T-helper 1 cell treated with Interleukin-12 subunit alpha and Interleukin-12 subunit beta and Interleukin-4 antibody, amounts not matched to agents 30 ng/mL and 1 ng/mL, for 36 hours (primary cell): Measurements from ENCODE around the gene ERICH6B. TPM values are rescaled to one million over a fixed set of nuclear protein-coding genes. Genes with fewer than 3 reads are reported as not detected.

Source experiments
- intact Hi-C: fragments of 100-400 bp; cut with micrococcal nuclease; formaldehyde crosslinking; loops from one replicate; pipeline ENCODE4 v1.15.1; 2024
- total RNA-seq: library from RNA; stranded (reverse); gene quantifications from 2 replicates; pipeline ENCODE4 v1.2.3, GENCODE V29; 2022

ERICH6B gene
- total RNA-seq, 1 donor from 2014 or later: not detected

DNA sequence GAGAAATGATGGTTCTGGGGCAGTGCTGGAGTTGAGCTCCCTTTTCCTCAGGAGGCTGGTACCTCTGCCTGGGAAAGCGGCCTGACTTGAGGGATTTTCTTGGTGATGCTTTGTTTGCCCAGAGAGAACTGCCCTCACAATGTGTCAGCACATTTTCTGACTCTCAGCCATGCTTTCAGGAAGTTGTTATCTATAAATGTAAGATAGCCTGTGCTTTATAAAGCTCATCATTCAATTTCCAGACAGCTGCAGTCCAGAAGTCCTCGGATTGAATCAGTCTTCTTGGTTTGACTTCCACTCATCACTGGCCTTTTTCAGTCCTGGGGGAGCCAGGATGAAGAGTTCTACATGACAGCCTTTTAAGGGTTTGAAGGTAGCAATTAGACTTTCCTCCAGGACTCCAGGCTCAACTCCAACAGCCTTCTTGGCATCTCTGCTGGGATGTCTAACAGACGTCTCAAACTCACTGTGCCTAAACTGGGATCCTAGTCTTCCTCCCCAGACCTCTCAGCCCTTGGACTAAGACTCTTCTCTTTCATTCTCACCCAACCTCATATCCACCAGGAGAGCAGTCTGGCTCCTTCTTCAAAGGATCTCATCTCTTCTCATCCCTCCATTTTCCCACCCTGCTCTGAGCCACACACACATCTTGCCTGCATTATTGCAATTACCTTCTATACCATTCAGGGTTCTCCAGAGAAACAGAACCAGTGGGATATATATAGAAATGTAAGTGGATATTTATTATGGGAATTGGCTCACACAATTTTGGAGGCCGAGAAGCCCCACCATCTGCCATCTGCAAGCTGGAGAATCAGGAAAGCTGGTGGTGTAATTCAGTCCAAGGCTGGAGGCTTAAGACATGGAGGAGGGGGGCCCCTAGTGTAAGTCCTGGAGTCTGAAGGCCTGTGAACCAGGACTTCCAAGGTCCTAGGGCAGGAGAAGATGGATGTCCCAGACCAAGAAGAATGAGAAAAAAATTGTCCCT is 13.1 kb downstream of the ERICH6B start:
- intact Hi-C loops: no loop called here

DNA sequence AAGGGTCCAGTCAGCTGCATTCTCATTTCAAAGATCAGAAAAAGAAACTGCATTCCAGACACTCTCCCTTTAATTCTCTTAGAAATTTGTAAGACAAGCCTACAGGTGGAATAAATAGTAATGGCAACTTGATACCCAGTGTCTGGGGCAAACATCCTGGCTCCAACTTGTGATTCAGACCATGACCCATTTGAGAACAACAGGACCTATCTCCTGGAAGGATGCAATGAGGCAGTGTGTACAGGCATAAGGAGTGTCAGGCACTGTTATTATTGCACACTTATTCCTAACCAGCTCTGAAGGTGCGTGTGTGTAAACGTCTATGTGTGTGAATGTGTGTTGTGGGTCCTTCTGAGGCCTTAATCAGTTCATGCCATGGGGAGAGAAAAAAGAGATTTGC is 13.9 kb downstream of the ERICH6B start:
- intact Hi-C loops: no loop called here

DNA sequence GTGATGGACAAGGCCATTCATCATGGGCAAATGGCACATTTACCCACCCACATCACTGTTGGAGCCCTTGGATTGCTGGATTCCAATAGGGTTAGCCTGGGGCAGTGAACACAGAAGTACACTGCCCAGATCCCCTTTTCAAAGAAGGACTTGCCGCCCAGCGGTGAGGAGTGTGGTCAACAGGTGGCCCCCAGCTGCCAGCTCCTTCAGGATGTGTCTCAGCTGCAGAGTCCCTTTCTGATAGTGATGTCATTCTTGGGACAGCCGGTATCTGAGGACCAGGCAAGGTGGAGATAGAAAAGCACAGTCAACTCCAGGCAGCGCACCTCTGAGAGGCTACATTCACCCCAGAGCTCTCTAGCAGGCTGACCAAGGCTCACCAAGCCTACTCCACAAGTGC is 16.9 kb downstream of the ERICH6B start:
- intact Hi-C loops: no loop called here

DNA sequence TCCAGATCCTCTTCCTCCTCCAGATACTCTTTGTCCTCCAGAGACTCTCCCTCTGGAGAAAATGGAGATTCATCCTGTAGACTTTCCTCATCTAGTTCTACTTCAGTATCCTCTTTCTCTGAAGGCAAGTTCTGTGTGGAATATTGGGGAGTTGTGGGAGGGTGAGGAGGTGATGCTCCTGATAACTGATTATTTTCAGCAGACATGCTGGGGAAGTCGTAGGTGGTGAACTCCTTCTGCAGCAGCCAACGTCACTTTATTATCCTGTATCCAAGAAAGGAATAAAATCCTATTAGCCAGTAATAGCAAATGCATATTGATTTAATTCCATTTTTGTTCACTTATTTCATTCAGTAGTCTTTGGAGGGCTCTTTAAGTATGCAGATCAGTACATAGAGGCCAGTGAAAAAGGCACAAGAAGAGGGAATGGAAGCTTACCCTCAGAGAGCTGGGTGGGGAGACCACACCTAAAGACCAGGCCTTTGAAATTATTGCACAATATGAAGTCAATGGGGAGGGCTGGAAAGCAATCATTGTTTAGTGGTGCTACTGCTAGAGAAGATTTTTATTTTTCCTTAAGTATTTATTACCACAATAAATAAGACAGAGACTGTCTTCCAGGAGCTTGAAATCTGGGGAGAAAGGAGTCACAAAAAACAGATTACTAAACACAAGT is 18.6 kb downstream of the ERICH6B start:
- intact Hi-C loops: no loop called here

DNA sequence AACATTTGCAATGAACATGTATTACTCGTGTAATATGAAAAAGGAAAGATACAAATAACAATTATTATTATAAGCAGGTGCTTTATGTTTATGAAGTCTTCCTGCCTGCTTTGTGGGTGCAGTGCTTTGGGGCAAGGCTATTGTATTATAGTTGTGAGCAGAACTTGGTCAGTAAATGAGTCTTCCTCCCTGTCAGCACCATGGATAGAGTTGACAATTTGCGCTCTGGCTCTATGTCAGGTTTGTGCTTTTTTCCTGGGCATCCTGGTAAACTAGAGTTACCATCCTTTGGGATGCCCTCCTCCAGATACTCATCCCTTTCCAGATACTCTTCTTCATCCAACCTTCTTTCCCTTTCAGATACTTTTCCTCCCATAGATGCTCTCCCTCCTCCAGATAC is 19.6 kb downstream of the ERICH6B start:
- intact Hi-C loops: no loop called here

DNA sequence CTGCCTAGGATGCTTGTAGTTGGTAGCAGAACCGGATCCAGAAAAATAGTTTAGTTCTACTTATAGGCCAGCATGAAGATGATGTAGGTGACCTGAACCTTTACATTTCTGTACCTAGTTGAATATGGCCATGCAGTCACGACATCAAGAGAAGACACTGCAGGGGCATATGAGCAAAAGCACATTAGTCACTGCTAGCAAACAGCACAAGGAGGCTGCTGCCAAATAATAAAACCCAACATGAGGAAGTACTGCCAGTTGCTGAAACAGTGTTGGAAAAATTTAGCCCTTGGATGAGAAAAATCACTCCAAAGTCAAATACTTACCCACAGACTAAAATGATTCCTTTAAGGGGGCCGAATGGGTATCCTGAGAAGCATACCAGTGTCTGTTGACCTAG is 20.8 kb downstream of the ERICH6B start:
- intact Hi-C loops: no loop called here

DNA sequence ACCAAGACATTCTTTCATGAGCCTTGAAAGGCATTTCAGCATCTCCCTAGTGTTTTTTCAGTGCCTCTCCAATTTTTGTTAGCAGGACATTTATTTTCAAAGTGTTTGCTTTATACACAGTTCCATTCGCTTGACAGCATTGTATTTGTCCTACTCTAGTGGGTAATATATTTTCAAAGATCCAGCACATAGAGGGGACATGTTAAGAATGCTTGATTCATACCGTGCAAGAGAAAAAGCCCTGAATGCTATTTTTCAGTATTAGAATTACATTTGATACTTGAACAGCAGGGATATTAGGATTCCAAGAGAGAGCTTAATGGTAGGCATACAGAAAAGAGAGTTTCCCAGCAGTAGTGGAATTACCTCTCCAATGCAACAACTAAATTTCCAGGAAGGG is 21.3 kb downstream of the ERICH6B start:
- intact Hi-C loops: no loop called here

DNA sequence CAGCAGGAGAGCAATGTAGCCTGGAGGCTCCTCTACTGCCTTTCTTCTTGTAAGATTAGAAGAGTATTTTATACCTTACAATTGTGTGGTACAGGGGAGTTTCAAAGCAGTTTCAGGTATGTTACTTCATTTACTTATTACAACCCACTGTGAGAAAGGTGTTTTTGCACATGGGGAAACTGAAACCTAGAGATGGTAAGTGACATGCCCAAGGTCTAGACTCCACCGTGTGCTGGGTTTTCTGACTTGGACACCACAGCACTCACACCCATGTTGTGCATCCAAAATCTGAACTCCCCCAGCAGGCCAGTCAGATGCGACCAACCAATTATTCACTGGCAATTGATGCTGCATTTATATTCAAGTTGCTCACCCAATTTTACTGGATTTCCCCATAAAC is 22.8 kb downstream of the ERICH6B start:
- intact Hi-C loops: no loop called here

DNA sequence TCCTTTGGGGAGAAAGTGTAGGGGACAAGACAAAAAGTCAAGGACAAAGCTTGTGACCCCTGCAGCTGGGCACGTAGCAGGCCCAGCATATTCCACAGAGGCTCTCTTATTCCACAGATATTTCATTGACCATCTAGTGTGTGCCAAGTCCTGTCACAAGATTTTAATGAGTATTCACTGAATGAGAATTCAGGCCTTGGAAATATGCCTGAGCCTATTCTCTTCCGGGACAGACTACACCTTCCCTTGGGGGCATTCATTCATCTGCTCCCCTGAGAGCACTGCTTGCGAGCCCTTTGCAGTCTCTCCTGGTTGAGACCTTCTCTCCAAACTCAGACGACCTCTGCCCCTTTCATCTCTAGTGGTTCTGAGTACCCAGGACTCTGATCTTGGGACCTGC is 25.5 kb downstream of the ERICH6B start:
- intact Hi-C loops: no loop called here

DNA sequence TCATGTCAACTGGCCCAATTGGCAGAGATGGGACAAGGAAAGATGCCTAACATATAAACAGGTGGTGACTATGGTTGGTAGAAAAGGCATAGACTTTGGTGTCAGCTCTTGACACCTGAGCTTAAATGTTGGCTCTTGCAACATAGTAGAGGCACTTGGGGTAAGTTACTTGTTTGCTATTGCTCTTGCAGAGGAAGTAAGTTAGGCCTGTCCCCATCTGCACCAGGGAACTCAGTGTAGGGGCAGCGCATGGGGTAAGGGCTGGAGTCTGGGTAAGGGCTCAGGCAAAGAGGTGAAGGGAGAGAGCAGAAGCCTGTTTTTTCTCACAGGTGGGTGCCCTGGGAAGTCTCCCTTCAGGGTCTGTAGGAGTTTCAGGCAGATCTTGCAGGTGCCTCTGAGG is 27.6 kb downstream of the ERICH6B start:
- intact Hi-C loops: no loop called here

DNA sequence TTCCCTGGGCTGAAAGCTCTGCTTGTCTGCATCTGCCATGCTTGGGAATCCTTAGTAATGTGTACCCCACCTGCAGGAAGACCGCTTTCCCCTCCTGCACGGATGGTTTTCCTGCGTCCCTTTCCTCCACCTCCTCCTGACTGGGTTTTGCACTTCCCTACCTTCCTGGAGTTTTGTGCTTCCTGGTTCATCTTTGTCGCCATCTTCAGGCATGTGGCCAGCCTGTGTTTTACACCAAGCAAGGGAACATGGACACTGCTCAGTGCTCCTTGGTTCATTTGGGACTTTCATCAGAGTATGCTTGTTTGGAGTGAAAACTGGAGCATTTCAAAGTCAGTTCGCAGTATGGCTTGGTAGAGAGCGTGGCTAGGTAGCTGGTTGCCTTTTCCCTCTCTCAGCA is 30.7 kb downstream of the ERICH6B start:
- intact Hi-C loops: no loop called here

DNA sequence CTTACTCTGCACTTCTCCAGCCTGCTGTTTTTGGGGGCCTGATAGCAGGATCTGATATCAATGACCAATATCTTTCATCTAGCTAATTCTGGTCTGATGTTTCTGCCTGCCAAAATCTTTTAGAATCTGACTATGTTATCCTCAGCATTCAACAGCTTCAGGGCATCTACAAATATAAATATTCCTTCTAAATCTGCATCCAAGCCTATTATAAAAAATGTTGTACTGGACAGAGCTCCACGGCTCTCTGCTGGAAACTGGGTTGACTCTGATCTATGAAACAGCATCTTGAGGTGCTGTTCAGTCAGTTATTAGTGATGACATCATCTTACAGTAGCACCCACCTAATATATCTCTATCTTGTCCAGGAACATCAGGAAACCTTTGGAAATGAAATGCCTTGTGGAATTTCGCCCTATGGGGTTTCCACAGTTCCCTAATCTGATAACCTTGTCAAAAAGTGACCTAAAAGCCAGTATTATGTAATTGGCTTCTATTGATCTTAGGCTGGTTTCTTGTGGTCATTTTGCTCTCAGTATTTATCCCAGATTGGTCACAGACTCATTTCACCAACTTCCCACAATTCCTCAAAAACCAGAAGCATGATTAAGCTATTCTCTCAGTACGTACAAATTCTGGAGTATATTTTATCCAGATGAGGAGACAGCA is 33.0 kb downstream of the ERICH6B start:
- intact Hi-C loops: no loop called here

DNA sequence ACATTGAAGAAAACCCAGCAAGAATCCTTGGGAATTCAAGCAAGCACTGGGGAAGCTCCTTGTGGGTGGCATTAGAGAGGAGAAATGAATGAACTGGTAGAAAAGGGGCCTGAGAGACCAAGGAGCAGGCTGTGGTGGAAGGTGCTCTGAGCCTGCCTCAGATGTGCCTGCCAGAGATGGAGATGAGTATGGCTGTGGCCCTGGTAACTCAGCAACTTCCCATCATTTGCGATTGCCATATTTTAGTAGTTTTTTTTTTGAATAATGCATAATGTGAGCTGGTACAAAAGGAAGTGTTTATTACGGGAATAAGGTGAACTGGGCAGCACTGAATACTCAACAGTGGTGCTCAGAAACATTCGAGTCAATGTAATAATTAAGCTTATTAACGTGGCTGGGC is 39.1 kb downstream of the ERICH6B start:
- intact Hi-C loops: no loop called here

DNA sequence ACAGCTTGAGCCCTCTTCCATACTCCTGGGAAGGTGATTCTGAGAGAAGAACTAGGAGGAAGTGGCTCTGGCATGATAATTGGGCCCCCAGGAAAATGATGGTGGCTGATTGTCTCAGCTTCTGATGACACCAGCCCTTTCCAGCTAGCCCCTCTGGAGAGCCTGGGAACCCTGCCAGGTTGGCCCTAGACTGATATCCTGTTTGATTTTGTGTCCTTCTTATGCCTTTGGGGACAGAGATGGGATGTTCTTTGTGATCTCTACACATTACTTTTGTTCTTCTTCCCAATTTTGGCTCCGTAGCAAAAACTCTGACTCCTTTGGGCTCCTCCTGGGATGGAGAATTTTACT is 39.7 kb downstream of the ERICH6B start:
- intact Hi-C loops: no loop called here

DNA sequence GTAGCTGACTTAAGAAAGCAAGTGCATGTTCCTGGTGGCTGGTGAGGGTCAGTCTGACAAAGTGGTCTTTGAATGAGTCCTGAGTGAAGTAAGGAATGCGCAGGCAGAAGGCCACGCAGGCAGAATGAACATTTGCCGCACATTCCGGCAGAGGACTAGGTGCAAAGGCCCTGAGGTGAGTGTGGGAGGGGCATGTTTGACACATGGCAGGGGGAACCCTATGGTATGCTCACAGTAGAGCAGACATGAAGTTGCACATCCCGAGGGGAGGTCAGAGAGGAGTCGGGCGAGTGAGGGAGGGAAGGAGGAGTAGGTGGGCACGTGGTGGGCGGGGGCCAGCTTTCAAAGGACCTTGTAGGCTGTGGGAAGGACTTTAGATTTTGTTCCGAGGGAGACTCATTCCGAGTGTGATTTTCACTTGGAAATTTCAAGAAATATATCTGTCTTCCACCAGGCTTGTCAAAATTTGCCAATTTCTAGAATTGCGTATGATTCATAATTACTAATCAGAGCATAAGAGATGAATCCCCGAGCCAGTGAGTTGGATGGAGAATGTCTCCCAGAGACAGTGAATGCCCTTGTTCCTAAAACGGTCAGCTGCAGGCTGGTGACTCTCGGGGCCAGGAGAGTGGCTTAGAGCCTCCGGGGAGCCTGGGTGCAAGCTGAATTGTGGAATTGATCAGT is 40.3 kb downstream of the ERICH6B start:
- intact Hi-C loops: no loop called here

DNA sequence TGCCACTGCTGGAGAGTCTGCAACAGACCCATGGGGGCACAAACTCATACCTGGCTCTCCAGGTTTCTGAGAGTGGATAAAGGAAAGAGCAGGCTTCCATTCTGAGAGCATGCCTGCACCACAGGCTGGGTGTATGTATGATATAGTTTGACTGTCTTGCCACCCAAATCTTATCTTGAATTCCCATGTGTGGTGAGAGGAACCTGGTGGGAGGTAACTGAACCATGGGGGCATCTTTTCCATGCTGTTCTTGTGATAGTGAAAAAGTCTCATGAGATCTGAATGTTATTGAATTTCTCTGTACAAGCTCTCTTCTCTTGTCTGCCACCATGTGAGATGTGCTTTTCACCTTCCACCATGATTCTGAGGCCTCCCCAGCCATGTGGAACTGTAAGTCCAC is 50.2 kb downstream of the ERICH6B start:
- intact Hi-C loops: no loop called here

DNA sequence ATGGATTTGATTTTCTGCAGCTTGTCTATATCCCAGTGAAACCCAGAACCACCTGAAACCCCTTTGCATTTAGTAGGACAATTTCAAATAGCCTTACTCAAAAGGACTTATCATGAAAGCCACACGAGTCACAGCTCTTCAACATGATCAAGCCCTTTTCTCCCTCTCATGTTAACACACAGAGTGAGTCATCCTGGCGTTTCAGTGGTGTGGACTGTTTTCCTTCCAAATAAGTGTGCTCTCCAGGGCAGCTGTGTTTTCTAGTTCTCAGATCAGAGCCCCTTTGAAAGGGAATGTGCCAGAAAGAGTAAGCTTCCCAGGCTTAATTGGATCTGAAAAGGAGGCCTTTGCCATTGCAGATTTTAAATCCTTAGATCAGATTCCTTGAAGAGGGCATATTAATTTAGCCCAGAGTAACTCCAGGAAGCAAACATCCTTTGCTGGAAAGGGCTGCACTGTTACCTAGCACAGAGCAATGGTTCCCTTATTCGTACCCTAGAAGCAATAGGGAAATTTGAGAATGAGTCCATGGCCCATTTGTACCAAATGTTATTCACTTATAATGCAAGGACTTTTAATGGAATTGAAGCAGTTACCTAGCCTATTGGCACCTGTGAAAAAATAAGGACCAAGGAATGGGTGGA is 51.3 kb downstream of the ERICH6B start:
- intact Hi-C loops: no loop called here

DNA sequence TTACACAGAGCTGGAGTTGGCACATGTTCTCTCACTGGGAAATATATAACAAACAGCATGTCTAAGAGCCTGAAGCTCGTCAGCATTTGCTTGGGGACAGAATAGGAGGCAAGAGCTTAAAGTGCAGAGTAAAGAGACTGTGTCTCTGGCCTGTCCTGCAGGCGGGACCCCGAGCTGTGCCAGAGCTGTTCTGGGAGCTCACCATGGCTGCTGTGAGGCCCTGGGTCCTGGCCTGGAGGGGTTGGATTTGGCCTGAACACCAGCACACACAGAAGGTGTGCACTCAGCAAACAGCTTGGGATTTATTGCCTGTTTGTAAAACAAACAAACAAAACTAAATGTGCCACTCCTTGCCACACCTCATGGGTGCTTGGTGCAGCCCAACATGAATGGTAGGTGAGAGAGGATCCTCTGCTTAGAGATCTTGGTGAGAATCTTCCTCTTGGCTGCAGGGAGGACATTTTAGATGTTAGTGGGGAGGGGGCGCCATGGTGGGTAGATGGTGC is 60.9 kb downstream of the ERICH6B start:
- intact Hi-C loops: no loop called here

DNA sequence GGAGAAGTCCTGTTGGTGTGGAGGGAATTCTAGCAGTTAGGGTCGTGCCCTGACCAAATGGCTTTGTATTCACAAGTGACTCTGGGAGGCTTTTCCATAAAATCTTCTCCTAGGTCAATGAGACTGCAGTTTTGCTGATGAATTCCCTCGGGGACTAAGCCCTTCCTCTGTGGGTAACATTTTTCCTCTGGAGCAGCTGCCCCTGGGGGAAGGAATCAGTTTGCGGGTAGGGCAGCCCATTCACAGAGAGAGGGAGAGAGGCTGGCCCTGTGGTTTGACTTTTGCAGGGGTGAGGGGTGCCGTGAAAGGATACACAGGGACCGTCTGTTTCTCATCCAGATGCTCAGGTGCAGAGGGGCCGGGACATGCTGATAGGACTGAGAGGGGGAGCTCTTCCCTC is 67.3 kb downstream of the ERICH6B start:
- intact Hi-C loops: no loop called here

DNA sequence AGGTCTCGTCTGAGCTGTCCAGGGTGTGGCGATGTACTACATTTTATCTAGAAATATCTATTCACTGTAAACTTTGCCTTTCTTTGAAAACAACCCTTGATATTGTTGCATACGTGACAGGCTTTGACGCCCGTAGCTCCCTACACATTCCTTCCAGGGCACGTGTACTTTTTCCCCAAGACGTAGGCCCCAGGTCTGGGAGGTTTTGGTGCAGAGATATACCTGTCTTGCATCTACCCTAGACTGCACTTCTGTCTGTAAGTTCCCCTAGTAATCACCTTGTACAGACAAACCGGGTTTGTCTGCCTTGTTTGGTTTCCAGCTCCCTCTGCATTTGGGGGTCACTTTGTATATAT is 69.2 kb downstream of the ERICH6B start:
- intact Hi-C loops: no loop called here
